Measurements from ENCODE around the gene NOP16.

The NOP16 gene, protein sequence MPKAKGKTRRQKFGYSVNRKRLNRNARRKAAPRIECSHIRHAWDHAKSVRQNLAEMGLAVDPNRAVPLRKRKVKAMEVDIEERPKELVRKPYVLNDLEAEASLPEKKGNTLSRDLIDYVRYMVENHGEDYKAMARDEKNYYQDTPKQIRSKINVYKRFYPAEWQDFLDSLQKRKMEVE

GRCh38 chr5:176388444-176389134 is at the start of gene NOP16, which contains the start of gene HIGD2A:
NOP16 (minus strand) TSS chr5:176388598; CDS start chr5:176388539, 59 bp downstream.
HIGD2A (plus strand) TSS chr5:176388751; CDS start chr5:176388820, 69 bp downstream.
- peak; percentile 99 to 100 for DNase-seq (ENCODE audit: low read depth in 2 of 2)

GRCh38 chr5:176436656-176437055 is 48.3 kb upstream of the NOP16 start:
- DNase-seq (ENCODE audit: low read depth in 2 of 2): no peak

GRCh38 chr5:176432707-176433106 is 44.3 kb upstream of the NOP16 start:
- DNase-seq (ENCODE audit: low read depth in 2 of 2): no peak

DNA sequence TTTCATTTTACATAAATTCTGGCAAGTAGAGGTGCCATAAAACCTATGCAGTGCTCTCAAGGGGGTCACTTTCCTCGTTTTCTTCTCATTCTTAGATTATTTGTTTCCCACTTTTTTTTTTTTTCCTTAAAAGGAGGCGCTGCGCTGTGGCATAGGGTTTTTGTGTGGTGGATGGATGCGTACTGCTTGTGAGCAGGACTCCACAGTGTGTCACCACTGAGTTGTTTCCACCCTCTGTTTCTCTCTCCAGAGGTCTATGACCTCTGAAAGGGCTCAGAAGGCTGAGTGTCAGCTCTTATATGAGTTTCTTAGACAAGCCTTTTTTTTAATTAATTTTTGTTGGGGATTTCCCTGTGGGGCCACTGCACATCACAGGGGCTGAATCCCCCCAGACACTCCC is 41.6 kb upstream of the NOP16 start:
- DNase-seq (ENCODE audit: low read depth in 2 of 2): no peak

DNA sequence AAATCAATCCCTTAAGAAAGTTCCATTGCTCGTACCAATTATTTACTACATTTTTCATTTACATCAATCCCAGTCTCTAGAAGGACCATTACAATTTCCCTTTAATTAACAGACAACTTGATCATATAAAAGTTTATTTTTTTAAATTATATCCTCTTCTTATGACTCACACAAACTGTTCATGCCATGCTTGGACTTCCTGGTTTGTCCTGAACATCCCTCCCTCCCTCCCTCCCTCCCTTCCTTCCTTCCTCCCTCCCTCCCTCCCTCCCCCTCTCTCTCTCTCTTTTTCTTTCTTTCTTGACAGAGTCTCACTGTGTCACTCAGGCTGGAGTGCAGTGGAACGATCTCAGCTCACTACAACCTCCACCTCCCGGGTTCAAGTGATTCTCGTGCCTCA is 39.6 kb upstream of the NOP16 start:
- DNase-seq (ENCODE audit: low read depth in 2 of 2): no peak

- DNase-seq (ENCODE audit: low read depth in 2 of 2): no peak
Measured at GRCh38 chr5:176426876-176427275, 38.5 kb upstream of the NOP16 start.

GRCh38 chr5:176425791-176426190 is 37.4 kb upstream of the NOP16 start:
- DNase-seq (ENCODE audit: low read depth in 2 of 2): no peak

DNA sequence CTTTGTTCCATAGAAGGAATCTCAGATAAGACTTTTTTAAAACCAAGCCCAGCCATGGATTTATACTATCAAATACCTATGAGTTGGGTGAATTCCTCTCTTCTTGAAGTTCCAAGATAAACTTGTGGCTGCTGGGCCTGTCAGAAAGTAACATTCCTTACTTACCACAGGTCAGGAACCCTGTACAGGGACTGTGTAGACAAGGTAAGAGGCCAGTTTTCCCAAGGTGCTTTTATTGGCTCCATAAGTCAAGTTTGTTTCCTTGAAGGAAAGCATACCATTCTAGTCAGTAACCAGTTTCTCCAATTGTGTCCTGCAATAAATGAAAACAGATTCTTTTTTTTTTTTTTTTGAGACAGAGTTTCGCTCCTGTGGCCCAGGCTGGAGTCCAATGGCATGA is 36.7 kb upstream of the NOP16 start:
- DNase-seq (ENCODE audit: low read depth in 2 of 2): no peak

DNA sequence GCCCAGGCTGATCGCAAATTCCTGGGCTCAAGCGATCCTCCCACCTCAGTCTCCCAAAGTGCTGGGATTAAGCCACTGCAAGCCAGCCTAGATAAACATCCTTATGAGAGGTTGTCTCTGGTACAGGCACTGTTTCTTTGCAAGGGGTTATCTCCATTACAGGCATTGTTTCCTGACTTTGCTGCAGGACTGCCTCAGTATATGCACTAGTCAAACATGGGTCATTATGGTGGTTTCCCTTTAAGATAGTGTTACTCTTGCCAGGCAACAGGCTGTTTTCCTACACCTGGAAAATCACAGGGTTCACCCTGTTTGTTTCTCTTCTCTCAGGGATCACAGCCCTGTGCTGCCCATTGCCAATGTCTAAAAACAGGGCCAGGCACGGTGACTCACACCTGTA is 35.8 kb upstream of the NOP16 start:
- DNase-seq (ENCODE audit: low read depth in 2 of 2): no peak

- DNase-seq (ENCODE audit: low read depth in 2 of 2): no peak
Measured at GRCh38 chr5:176420972-176421544, 32.7 kb upstream of the NOP16 start.

GRCh38 chr5:176420086-176420485 is 31.7 kb upstream of the NOP16 start:
- DNase-seq (ENCODE audit: low read depth in 2 of 2): no peak

GRCh38 chr5:176418251-176418650 is 29.9 kb upstream of the NOP16 start:
- DNase-seq (ENCODE audit: low read depth in 2 of 2): no peak

GRCh38 chr5:176416965-176417364 is 28.6 kb upstream of the NOP16 start:
- no peak for DNase-seq (ENCODE audit: low read depth in 2 of 2)

DNA sequence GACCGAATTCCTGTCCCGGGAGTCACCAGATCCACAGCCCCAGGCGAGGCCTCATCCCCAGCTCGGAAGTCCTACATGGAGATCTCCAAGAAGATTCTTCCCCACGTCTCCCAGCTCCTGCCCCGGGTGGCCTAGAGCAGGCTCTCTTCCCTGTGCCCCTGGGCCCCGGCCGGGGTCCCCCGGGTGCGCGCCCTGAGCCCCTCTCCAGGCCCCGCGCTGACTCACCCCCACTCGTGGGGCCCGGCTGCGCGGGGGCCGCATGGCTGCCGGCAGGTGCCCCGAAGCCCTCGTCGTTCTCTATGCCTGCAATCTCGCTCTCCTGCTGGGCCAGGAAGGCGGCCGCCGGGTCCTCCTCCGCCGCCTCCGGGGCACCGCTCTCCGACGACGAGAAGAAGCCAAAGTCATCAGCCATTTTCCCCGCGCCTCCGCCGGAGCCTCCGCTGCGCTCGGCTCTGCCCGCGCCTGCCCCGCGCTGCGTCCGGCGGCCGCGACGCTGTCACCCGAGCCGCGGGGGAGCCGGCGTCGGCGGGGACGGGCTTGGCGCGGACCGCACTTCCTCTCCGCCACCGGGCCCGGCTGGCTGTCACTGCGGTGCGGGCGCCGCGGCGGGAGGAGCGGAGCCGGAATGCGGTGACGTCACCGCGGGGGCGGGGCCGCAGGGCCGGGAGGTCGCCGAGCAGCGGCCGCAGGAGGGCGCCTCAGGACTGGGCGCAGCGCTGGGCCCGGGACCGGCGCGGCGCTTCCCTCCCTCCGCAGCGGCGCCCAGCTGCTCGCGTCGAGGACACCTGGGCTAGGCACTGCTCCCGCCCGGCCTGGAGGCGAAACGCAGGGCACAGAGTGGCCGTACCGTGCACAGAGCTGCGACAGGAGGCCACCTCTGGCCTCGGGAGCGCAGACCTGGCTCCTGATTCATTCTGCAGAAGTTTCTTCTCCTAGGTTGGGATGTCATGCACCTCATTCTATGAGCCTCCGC is 27.8 kb upstream of the NOP16 start, which contains the start of gene CLTB:
Gene CLTB (minus strand): TSS at position 588 of the 973 bp plus-strand sequence. CDS start 176 bp downstream, at position 412.
- DNase-seq (ENCODE audit: low read depth in 2 of 2): peak; percentile 68 to 91

- no peak for DNase-seq (ENCODE audit: low read depth in 2 of 2)
Measured at GRCh38 chr5:176415240-176415951, 27.0 kb upstream of the NOP16 start.

DNA sequence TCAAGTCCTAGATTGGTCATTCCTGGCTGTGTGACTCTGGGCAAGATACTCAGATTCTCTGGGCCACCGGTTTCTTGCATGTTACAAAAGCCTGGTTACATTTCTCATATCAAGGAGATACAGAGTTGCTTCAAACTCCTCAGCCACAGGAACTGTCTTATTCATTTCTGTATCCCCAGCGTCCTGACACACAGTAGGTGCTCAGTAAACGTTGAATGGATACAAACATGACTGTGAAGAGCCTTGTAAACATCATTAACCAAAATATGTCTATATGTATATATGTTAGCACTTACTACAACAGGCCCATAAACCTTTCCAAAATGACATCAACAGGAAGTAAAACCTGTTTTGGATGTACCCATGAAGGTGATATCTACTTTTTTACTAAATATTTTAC is 26.3 kb upstream of the NOP16 start:
- DNase-seq (ENCODE audit: low read depth in 2 of 2): no peak

GRCh38 chr5:176413709-176414191 is 25.4 kb upstream of the NOP16 start:
- no peak for DNase-seq (ENCODE audit: low read depth in 2 of 2)

- DNase-seq (ENCODE audit: low read depth in 2 of 2): no peak
Measured at GRCh38 chr5:176413255-176413565, 24.8 kb upstream of the NOP16 start.

GRCh38 chr5:176412517-176413254 is 24.3 kb upstream of the NOP16 start:
- no peak for DNase-seq (ENCODE audit: low read depth in 2 of 2)

DNA sequence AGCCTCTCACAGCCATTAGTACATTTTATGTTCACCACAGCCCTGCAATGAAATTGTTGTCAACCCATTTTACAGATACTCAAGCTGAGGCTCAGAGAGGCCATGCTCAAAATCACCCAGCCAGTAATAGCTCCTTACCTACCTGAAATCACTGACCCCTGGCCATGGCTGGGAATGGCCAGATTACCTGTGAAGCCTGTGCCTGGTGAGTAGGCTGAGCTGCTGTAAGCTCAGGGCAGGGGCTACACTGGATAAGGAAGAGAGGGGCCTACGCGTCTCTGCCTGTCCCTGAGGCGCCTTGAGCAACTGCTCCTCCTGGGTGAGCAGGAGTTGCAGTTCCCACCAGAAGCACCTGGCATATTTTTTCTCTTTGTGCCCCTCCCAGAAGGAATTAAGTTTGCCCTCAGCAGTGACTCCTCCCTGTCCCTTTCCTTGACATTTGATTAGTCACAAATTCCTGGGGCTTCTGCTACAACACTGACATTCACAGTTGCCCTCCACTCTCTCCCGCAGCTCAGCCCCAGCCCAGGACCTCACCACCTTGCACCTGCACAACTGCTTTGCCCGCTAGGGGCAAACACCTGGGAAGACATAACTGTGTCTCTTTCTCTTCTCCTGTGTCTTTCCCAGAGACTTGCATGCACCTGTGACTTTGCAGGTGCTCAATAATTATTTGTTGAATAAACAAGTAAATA is 22.2 kb upstream of the NOP16 start:
- DNase-seq (ENCODE audit: low read depth in 2 of 2): no peak
